Prostate gland (tissue), 1 donor: Measurements from ENCODE around the gene DYNC2LI1.

ENCODE experiments used
- POLR2A ChIP-seq: fragments of 450-650 bp; IDR thresholded peaks from one replicate; pipeline ENCODE4 v1.6.1; 2016; ENCODE audit warnings: antibody characterized with exemption, mild to moderate bottlenecking
- POLR2AphosphoS5 ChIP-seq: sonication (generic); formaldehyde crosslinking; IDR thresholded peaks from one replicate; pipeline ENCODE4 v1.6.1; 2017; ENCODE audit warnings: antibody characterized with exemption

DNA sequence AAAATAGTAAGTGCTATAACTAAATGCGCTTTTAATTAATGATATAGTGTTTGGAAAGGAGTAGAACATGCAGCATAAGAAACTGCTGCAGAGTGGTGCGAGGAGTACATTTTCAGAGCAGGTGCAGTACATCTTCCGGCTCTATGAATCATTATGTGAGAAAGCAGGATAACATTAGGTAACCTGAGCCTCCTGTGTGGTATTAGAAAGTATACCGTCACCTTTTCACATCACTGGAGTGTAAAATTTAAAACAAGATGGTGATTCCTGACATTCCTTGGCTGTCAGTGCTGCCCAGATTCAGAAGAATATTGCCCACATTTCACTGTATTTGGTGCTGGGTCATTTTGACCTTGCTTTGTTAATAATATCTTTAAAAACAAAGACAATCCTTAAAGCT is 7.8 kb upstream of the DYNC2LI1 start:
- no peak for TF ChIP-seq POLR2A
- no peak for TF ChIP-seq POLR2AphosphoS5
